HG03064 (cell line): ENCODE data around the gene TRPM3.

Source experiments
- ATAC-seq: cut with Tn5 transposase; IDR thresholded peaks from one replicate; pipeline ENCODE4 v1.9.1; 2021; ENCODE audit warnings: low read depth; ENCODE audit not compliant: unreplicated experiment

Gene TRPM3

DNA sequence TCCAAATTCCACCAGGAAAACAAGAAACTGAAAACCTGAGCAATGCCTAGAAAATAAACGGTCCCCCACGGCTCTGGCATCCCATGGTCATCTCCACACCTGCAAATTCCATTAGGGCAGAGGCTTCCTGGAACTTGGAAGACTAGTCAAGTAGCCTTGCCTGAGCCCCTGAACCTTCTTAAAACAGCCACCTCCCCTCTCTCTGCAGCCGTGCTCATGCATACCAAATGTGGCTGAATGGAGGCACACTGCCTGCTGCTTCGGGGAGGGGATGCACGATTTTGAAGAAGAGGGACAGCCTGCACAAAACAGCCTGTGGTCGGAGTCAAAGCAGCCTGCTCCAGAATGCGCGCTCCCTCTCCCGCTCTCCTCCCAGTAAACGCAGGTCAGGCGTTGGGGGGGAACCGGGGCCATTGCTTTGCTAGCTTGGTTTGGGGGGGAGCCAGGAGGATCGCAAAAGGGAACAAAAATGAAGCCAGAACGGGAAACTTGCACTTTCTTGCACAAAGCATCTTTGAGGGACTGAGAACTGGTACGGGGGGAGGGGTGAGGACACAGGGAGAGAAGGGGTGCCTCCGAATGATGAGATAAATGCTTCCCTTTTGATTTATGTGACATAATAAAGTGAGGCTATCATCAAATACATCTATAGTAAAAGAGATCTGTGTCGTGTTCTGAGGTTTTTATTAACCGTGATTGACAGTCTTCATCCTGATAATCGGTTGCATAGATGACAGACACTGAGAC lies at the start of gene TRPM3:
Gene TRPM3, minus strand, starts transcription at position 347 of the 747 bp plus-strand sequence. Its CDS starts 267 bp downstream, at position 80.
- ATAC-seq, result no peak

DNA sequence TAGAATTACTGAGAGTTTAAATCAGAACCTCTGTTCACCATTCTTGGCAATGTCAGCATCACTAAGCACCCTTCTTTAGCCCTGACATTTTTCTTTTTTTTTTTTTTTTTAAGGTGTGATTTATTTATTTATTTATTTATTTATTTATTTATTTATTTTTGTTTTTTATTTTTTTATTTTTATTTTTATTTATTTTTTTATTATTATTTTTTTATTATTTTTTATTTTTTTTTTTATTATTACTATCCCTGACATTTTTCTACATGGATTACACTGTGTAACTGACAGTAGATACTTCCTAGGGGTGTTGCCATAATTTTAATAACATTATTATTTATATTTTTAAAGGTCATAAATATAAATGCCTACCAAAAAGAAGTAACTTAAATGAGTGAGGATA lies 47.0 kb upstream of the TRPM3 start:
- ATAC-seq, result no peak

DNA sequence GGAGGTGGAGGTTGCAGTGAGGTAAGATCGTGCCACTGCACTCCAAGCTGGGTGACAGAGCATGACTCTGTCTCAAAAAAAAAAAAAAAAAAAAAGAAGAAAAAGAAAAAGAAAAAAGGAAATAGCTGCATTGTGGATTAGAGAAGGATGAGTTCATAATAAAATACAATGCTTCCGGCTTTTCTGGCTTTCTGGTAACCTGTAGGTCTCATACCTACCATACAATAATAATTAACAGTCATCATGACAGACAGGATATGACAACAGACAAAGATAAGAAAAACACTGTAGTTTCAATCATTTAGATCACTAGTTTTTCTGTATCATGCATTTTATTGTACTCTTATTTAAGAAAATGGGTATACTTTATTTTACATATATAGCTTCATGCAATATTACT lies 40.7 kb upstream of the TRPM3 start:
- ATAC-seq, result no peak

DNA sequence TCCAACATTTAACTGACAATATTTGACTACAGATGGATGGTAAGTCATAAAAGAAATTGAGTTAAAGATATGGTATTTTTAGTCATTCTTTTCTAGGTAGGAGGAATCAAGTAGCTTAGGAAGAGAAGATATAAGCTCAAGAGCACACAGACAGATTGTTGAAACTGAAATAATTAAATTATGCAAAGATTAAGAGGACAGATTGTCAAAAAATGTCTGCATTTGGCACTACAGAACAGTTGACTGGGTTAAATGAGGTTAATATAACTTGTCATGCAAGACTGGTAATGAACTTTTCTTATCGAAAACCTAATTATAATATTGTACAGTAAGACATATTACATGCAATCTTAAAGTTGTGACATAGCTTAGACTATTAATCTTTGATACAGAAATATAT lies 36.3 kb upstream of the TRPM3 start:
- no peak for ATAC-seq

DNA sequence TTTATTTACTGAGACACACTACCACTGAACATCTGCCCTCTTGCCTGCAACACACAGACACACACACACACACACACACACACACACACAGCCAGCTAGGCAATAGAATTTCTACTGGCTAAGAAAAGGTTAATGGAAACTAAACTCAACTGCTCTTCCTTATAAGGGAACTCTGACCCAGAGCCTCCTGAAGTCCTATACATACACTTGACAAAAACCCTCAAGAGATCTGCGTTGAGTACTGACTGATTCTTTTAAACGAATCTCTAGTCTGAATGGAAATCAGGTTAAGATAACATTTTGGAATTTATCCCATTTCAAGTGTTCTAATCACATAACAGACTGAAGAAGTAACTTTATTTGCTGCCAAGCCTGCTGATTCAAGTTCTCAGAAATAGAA lies 25.9 kb upstream of the TRPM3 start:
- no peak for ATAC-seq

DNA sequence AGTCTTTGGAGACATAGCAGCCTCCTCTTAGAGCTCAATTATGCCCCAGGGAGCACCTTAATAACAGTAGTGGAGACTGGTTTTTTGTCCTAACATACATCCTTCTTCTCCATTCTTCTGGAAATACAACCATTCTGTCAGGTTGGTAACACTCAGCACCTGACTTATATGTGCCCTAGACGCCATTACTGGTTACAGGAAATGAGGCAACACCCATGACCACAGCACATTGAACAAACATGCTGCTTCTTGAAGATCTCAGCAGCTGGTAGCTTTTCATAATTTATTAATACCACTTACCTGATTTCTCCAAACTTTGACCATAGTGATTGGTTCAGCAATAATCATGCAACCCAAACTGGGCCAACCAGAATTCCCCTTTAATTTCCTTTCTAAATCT lies 25.1 kb upstream of the TRPM3 start:
- no peak for ATAC-seq

DNA sequence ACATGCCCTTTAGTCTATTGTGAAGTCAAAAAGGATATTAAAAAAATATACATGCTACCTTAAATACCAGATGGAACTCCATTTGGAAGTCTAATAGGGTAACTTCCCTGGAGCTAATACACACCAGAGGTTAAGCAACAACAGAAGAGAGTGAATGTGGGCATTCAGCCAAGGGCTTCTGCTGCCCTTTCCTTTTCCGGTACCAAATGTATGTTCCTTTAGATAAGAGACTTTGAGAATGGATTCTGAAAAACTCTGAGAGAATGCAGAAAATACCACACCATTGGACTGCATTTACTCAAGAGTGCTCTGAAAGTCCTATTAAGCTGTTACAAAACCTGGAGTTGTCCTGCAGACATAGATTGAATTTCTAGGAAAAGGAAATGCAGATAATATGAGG lies 23.8 kb upstream of the TRPM3 start:
- no peak for ATAC-seq

DNA sequence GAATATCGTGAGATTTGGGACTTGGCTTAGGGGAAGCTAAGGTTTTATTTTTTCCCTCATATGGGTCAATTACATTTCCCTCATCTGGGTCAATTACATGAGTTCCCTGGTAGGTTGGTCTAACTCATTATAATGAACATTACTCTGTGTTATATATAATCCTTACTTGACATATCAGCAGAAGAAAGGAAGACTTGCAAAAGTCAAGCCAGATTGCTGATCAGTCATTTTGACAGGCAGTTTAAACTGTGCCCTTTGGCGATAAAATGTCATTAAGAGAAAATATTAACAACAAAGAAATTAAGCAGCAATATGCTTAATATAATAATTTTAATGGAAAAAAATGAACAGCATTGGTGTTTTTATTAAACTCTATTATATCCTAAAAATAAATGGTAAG lies 23.1 kb upstream of the TRPM3 start:
- no peak for ATAC-seq

DNA sequence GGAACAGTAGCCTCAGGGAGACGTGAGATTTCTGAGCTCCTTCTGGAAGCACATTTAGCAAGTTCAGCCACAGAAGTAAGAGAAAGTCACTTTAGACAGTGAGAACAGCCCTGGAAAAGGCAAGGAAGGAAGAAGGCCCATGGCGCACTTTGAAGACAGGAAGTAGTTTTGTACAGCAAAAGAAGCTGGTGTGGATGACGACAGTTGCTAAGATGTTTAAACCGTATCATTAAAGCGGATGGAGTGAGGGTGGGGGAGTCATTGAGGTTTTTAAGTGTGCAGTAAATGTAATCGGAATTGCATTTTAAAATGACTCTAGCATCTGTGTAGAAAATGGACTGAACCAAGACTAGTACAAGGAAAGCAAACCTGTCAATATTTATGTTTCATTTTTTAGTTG lies 15.3 kb upstream of the TRPM3 start:
- no peak for ATAC-seq

DNA sequence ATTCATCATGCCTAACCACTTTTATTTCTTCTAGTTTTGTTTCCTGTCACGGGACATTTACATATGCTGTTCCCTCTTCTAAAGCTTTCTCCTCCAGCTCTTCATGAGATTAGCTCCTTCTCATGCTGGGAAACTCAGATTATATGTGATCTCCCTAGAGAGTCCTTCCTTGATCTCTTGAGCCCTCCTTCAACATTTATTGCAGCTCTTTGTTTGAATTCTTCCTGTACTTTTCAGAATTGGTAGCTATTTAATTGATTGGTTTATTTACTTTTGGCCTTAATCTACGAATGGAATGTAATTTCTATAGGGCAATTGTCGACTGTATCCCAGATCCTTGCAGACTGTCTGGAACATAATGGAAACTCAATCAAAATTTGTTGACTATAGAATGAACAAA lies 9.7 kb upstream of the TRPM3 start:
- no peak for ATAC-seq

DNA sequence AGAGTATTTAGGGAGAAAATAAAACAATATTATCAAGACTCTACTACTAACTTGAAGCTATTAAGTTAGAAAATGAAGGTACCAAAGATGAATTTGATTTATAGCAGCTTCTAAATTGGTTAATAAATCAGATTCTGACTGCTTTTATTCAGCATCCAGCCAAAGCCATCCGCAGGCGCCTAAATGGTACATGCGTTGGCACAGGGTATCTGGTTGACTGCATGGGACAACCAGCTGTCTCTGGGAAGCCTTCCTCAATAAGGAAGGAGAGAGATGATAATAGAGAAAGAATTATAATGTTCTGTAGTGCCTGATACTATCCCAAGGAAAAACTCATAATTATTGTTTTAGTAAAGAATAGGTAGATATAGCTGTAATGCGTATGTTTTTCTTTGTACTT lies 9.1 kb upstream of the TRPM3 start:
- no peak for ATAC-seq

DNA sequence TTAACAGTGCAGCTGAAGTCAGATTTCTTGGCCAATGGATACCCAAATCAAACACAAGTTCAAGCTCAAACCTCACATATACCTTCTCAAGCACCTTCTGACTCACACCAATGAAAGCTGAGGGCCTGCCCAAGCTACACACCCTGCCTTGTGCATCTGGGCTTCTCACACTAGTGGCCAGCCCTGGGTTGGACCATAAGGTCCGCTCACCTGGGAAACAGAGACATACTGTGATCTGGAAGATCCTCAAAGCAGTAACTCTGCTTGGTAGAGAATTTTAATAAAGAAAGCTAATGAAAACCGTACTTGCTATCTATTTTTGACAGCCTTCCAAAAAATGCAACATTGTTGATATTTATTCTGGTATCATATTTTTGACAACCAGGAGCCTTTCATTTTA lies 7.4 kb upstream of the TRPM3 start:
- no peak for ATAC-seq

DNA sequence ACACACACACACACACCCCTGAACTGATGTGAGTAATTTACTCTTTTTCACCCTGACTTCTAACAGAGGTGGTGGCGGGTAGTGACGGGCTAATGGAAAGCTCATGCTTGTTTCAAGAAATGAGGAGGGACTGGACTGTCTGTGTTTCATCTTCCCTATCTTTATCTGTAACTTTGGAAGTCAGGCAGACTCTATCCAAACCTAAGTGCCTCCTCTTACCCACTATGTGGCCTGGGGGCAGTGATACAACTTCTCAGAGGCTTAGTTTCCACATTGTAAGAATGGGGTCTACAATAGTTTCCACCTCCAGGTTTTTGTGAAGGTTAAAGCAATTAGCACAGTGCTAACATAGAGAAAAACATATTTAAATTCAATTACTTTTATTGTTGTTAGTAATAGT lies 5.9 kb upstream of the TRPM3 start:
- no peak for ATAC-seq

DNA sequence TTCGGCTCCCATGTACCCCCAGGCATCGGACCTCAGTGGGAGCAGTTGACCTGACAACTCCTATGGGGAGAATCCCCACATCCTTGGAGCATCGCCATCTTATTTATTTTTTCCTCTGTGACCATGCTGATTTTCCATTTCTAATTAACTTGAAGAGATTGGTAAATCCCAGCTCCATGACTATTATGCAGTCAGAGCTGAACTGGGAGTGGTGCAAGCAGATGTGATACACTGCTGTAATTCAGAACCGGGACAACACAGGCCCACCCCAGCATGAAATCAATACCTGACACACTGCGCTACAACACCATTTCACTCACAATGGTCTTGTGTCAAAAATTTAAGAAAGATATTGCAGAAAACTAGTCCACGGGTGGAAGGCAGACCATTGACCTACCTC lies 1.0 kb upstream of the TRPM3 start:
- no peak for ATAC-seq

DNA sequence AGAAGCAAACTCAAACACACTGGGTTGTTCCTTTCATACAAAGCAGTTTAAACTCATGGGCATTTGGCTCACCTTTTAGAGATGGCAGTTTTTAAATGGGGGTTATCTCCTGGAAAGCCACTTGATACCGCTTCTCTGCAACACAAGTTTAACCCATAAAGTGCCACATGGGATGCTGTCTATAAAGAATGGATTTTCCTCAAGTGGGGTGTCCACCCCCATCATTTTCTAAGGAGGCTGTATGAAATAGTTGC lies 528 bp upstream of the TRPM3 start:
- ATAC-seq, result no peak

DNA sequence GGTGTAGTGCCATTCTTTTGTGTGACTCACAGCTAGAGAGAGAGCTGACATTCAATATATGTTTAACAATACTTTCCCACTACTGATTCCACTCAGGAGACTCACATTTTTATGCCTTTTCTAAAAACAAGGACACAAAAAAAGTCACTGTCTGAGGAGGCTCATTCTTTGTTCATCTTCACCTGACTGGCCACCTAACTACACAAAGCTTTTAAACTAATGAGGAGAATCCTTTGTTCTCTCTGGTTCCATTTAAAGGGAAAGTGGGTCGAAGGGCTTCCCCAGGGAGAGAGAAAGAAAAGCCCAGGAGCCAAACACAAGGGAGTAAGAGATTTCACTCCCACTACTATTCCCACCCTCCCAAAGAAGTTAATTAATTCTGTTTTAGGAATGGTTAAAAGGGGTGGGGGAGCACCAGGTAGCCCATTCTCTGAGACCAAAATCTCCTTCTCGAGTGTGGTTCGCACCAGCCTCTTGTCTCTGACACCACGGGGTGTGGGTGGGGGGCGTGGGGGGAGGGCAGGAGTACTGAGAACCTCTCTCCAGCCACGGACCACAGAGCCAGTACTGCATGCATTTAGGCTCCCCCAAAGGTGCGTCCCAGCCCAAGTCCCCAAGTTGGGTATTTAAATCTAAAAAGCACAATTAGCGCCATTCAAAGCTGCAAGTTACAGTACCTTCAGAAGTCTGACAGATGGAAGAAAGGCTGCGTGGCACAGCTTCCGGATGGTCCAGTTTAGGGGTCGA lies 747 bp downstream of the TRPM3 start:
- ATAC-seq, result no peak

DNA sequence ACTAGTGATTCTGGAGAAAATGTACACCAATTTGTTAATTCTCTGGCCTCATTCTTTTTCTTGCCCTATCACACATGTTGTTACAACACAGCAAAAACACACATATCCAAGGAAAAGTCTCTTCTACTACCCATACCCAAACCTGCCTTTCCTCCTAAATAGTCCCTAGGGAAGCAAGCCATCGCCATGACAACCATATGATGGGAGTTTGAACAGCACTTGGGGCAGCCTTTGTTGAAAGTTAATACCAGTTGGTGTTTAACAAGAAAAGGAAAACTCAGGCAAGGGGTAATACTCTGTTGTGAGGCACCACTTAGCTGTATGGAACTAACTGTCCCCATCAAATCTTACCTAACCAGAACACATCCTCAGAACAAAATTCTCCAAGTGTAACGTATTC lies 1.7 kb downstream of the TRPM3 start:
- no peak for ATAC-seq

DNA sequence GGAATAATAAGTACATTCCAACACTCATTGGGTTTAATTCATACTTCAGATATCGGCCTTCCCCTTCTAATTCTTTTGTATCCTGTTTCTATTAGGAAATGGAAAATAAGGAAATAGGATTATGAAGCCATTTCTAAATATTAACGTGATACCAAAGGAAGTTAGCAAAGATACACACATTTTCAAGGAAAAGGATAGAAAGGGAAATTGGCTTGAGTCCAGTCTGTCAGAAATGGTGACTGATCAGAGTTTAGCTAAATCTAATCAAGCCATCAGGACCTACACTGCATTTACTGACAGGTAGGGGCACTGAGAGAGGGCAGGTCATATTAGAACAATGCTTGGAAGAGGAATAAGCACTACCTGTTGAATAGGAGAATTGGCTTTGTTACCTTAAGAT lies 3.1 kb downstream of the TRPM3 start:
- ATAC-seq, result no peak

DNA sequence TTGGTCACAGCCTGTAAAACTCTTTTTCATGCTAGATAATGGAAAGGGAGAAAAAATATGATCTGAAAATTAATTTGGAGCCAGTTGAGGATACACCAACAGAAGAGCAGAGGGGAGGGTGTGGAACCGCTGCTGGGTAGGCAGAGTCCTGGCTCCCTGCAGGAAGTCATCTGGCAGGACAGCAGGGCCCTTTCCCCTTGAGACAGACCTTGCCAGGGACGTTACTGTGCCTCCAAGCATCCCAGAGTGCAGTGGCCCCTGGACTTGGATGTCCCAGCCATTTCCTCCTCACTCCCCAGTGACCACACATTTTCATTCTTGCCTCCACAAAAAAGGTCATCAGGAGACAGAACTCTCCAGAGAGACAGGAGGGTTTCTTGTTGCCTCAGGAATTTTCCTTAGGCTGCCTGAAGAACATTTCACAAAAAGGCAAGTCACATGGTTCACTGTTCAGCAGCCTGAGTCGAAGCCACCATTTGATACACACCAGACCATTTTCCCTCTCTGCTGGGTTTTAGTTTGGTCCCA lies 5.9 kb downstream of the TRPM3 start:
- no peak for ATAC-seq

DNA sequence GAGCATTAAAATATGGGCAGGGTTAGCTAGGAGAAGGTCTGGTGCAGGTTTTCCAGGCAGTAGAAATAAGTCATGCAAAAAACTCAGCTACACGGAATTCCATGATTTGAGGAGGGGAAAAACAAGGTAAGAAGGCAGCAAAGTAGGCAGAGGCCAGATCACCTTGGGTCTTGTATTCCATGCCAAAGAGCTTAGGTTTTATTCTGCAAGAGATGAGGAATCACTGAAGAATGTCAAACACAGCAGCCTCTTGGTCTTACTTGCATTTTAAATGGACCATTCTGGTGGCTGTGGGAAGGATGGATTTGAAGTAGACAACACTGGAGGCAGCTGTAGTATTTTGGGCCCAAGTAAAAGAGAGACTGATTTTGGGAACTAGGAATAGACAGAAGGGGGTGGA lies 8.6 kb downstream of the TRPM3 start:
- ATAC-seq, result no peak

DNA sequence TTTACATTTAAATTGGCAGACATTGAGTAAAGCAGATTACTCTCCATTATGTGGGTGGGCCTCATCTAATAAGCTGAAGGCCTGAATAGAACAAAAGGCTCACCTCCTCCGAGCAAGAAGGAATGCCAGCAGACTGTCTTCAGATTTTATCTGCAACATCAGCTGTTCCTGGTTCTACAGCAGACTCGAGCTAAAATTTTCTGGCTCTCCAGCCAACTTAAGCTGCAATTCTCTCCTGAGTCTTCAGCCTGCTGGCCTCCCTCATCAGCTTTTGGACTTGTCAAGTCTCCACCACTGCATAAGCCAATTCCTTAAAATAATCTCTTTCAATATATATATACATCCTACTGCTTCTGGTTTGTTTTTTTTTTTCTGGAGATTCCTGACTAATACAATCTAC lies 12.5 kb downstream of the TRPM3 start:
- ATAC-seq, result no peak

DNA sequence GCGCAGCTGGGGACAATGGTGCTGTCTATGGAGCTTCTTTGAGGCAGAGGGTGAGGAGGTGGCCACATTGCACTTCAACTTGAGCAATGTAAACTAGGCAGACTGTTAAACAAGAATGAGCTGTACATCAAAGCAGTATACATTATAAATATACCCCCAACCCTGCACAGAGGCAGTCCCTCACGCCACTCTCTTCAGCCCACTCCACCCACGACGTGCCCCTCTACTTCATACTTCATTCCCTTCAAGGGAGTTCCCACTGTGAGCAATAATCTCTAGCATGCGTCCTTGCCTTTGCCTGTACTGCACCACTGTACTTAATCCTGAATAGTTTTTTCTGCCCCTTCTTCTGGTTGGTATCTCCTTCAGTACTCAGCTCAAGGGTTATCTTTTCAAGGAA lies 14.4 kb downstream of the TRPM3 start:
- no peak for ATAC-seq
